Measurements from ENCODE around the gene PIGR.
"Not testable (repeated sequence)": the region's sequence is repeated elsewhere in the genome, so short reads cannot be mapped to it uniquely, and the experiment has no call there.

The PIGR gene

DNA sequence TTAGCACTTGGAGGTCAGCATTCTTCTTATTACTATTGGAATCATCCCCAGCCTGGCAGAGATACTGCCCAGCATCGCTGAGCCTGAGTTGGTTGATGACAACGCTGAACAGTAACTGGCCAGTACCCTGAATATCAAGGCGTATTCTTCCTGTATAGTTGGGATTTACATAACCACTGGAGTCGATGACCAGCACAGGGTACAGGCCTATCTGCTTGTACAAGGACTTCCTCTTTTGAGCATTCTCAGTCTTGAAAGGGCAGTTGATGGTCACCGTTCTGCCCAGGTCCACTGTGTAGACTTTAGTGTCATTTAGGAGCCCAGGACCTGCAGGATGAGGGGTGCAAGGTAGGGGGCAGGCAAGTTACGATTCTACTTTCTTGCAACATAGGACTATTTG, 8.8 kb downstream of the PIGR start:
- Histone ChIP-seq H3K27ac (ENCODE audit: low read depth, low read length) (no peak overlapping the region), H3K9ac (ENCODE audit: low read length) (no peak overlapping the region), H3K36me3 (ENCODE audit: control insufficient read depth, insufficient read depth, low read length) (no peaks in the 10 kb centered on the region), H3K4me3 (ENCODE audit: low read depth, low read length) (no peak overlapping the region), H3K4me1 (ENCODE audit: control insufficient read depth, insufficient read depth, low read length) (no peaks in the 10 kb centered on the region), H3K27me3 (ENCODE audit: control insufficient read depth, insufficient read depth, low read length) (peaks cover under 1% of the 10 kb centered on the region; the same call in 1 of the 2 replicates), H3K9me3 (ENCODE audit: control insufficient read depth, insufficient read depth, low read depth, low read length) (no peaks in the 10 kb centered on the region)

DNA sequence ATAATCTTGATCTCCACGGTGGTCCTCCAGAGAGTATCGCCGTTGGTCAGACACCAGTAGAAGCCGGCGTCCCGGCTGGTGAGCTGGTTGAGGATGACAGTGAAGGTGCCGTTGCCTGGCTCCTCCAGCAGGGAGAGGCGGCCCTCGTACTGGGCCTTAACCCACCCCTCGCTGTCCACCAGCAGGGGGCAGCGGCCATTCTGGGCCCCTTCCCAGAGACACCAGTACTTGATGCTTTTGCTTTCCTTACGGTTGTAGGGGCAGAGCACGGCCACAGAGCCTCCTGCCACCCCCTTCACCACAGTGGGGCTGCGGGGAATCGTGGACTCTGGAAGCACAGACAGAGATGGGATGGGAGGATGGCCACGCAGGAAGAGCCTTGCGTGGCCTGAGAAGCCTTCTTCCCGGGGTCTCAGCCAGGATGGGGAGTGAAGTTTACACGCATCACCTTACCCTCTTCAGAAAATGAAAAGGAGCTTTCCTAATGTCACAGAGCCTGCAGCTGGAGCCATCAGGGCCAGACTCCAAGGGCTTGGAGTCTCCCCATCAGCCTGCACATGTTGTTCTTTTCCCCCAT, 10.7 kb downstream of the PIGR start:
- no peak overlapping the region for H3K4me3 ChIP-seq (ENCODE audit: low read depth, low read length)
- no peaks in the 10 kb centered on the region for H3K4me1 ChIP-seq (ENCODE audit: control insufficient read depth, insufficient read depth, low read length)
- H3K9ac ChIP-seq (ENCODE audit: low read length) = no peak overlapping the region
- no peaks in the 10 kb centered on the region; the same call in 1 of the 2 replicates for H3K27me3 ChIP-seq (ENCODE audit: control insufficient read depth, insufficient read depth, low read length)
- H3K9me3 ChIP-seq (ENCODE audit: control insufficient read depth, insufficient read depth, low read depth, low read length) = no peaks in the 10 kb centered on the region
- H3K36me3 ChIP-seq (ENCODE audit: control insufficient read depth, insufficient read depth, low read length) = no peaks in the 10 kb centered on the region
- no peak overlapping the region for H3K27ac ChIP-seq (ENCODE audit: low read depth, low read length)

DNA sequence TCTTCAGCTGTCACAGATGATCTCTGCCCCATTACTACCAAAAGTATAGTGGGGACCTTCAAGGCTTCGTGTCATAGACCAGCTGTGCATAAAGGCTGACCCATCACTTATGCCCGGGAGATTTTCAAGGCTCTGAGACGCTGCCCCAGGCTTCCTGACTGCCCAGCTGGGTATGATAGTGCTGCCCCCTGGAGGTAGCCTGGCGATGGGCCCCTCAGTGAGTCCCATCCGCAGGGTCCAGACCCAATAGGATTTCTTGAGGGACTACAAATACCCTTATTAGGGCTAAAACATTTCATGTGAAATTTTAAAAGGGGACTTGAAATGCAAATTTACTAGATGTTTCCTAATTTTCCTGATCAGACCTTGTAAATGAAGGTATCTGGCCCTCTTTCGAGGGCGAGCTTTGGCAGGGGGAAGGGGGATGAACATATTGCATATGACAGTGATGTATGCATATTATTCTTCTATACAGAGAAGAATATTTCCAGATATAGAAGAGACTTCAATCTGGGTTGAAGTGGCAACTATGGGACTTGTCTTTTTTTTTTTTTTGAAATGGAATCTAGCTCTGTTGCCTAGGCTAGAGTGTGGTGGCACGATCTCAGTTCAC, 12.8 kb downstream of the PIGR start:
- H3K27ac ChIP-seq (ENCODE audit: low read depth, low read length) = no peak overlapping the region
- H3K4me3 ChIP-seq (ENCODE audit: low read depth, low read length) = no peak overlapping the region
- H3K9ac ChIP-seq (ENCODE audit: low read length) = no peak overlapping the region
- no peaks in the 10 kb centered on the region for H3K9me3 ChIP-seq (ENCODE audit: control insufficient read depth, insufficient read depth, low read depth, low read length)
- H3K36me3 ChIP-seq (ENCODE audit: control insufficient read depth, insufficient read depth, low read length) = no peaks in the 10 kb centered on the region
- no peaks in the 10 kb centered on the region for H3K4me1 ChIP-seq (ENCODE audit: control insufficient read depth, insufficient read depth, low read length)
- no peaks in the 10 kb centered on the region; the same call in 1 of the 2 replicates for H3K27me3 ChIP-seq (ENCODE audit: control insufficient read depth, insufficient read depth, low read length)

DNA sequence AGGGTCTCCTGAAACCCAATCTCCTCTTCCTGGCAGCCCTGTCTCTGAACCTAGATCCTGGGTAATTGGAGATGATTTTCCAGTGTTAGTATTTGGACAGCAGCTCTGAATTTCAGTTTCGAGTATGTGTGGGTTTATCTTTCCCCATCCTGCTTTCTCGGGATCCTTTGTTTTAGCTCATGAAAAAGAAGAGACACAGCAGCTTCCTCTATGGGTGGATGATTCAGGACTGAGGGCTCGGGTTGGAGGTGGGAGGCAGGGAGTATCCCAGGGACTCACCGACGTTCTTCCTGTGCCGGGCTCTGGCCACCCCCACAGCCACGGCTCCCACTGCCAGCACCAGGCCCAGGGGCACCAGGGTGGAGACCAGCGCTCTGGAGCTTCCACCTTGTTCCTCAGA, 14.1 kb downstream of the PIGR start:
- H3K36me3 ChIP-seq (ENCODE audit: control insufficient read depth, insufficient read depth, low read length) = no peaks in the 10 kb centered on the region
- no peaks in the 10 kb centered on the region; the same call in 1 of the 2 replicates for H3K27me3 ChIP-seq (ENCODE audit: control insufficient read depth, insufficient read depth, low read length)
- H3K4me1 ChIP-seq (ENCODE audit: control insufficient read depth, insufficient read depth, low read length) = no peaks in the 10 kb centered on the region
- H3K4me3 ChIP-seq (ENCODE audit: low read depth, low read length) = no peak overlapping the region
- H3K9ac ChIP-seq (ENCODE audit: low read length) = no peak overlapping the region
- no peak overlapping the region for H3K27ac ChIP-seq (ENCODE audit: low read depth, low read length)
- no peaks in the 10 kb centered on the region for H3K9me3 ChIP-seq (ENCODE audit: control insufficient read depth, insufficient read depth, low read depth, low read length)

DNA sequence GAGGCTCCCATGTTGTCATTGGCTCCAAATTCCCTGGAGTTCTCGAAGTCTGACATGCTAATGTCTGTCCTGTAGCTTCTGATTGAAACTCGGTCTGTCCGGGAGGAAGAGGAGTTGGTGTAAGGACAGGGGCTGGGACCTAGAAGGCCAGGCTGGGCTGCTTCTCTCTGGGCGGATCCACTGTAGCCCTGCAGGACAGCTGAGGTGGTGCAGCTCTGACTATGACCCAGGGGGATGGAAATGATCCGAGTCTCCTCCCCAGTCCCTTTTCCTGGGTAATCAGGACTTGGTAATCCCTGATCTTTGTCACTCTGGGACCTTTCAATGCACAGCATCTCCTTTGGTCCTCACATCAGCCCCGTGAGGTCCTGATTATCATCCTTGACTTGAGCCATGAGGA, 14.6 kb downstream of the PIGR start:
- no peaks in the 10 kb centered on the region for H3K9me3 ChIP-seq (ENCODE audit: control insufficient read depth, insufficient read depth, low read depth, low read length)
- H3K36me3 ChIP-seq (ENCODE audit: control insufficient read depth, insufficient read depth, low read length) = no peaks in the 10 kb centered on the region
- no peak overlapping the region for H3K4me3 ChIP-seq (ENCODE audit: low read depth, low read length)
- no peaks in the 10 kb centered on the region for H3K4me1 ChIP-seq (ENCODE audit: control insufficient read depth, insufficient read depth, low read length)
- no peaks in the 10 kb centered on the region for H3K27me3 ChIP-seq (ENCODE audit: control insufficient read depth, insufficient read depth, low read length)
- no peak overlapping the region for H3K27ac ChIP-seq (ENCODE audit: low read depth, low read length)
- H3K9ac ChIP-seq (ENCODE audit: low read length) = no peak overlapping the region

DNA sequence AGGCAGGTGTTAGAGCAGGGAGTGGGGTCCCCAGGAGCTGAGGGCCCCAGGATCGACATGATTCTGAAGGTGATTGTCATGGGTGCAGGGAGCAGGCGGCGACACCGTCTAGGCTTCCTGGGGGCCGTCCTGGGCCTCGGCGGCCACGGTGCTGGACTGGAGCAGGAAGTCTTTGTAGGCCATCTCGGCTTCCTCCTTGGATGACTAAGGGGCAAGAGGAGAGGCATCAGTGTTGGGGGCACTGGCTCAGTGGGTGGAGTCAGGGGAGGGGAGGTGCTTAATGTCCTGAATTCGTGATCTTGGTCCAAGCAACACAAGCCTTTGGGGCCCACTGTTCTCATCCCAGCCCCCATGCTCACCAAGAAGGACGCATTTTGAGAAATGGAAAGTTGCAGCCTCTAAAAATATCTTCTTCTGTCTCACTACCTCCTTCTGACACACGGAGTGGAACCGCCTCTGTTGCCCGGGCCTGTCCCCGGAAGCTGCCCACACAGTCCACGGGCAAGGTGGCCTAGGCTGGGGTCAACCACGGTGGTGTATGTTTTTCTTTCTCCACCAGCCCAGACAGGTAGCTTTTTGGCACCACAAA, 16.0 kb downstream of the PIGR start:
- H3K9ac ChIP-seq (ENCODE audit: low read length) = no peak overlapping the region
- H3K9me3 ChIP-seq (ENCODE audit: control insufficient read depth, insufficient read depth, low read depth, low read length) = no peaks in the 10 kb centered on the region
- no peaks in the 10 kb centered on the region for H3K4me1 ChIP-seq (ENCODE audit: control insufficient read depth, insufficient read depth, low read length)
- H3K4me3 ChIP-seq (ENCODE audit: low read depth, low read length) = no peak overlapping the region
- no peak overlapping the region for H3K27ac ChIP-seq (ENCODE audit: low read depth, low read length)
- no peaks in the 10 kb centered on the region for H3K27me3 ChIP-seq (ENCODE audit: control insufficient read depth, insufficient read depth, low read length)
- no peaks in the 10 kb centered on the region for H3K36me3 ChIP-seq (ENCODE audit: control insufficient read depth, insufficient read depth, low read length)

DNA sequence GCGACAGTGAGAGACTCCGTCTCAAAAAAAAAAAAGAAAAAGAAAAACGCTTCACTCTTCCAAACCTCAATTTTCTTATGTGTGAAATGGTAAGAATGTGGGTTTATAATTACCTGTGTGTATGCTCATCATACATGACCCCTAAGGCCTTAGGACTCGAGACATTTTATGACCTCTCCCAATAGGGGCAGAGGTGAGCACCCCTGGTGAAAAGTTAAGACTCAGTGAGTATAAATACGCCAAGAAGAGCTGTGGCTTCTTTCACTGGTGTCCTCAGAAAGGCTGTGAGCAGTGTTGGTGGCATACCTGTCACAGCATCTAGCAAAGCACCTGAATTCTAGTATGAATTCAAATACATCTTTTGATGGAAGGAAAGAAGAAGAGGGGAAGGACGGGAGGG, 16.7 kb downstream of the PIGR start:
- Histone ChIP-seq H3K4me1 (ENCODE audit: control insufficient read depth, insufficient read depth, low read length) (no peaks in the 10 kb centered on the region), H3K4me3 (ENCODE audit: low read depth, low read length) (no peak overlapping the region)

DNA sequence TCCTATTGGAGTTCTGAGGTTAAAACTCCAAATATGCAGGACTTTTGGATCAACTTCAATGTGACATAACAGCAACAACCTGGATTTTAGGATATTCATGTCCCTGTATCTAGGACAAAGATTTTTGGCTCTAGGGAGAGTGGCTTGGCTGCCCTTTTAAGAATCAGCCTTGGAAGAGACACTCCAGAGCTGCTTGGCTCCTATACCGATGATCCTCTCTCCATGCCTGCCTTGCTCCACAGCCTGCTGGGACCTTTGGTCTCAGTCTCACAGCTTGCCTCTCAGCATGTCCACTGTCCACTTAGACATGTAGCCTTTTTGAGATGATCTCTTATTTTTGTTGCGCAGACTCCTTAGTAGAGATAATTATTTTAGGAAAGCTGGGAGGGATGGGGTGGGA, 20.0 kb downstream of the PIGR start:
- Histone ChIP-seq H3K4me3 (ENCODE audit: low read depth, low read length) (no peak overlapping the region), H3K9ac (ENCODE audit: low read length) (no peak overlapping the region), H3K36me3 (ENCODE audit: control insufficient read depth, insufficient read depth, low read length) (no peaks in the 10 kb centered on the region), H3K9me3 (ENCODE audit: control insufficient read depth, insufficient read depth, low read depth, low read length) (no peaks in the 10 kb centered on the region), H3K27ac (ENCODE audit: low read depth, low read length) (no peak overlapping the region), H3K27me3 (ENCODE audit: control insufficient read depth, insufficient read depth, low read length) (no peaks in the 10 kb centered on the region), H3K4me1 (ENCODE audit: control insufficient read depth, insufficient read depth, low read length) (no peaks in the 10 kb centered on the region)

More for the DNA sequence above, 16.7 kb downstream of the PIGR start:
- no peaks in the 10 kb centered on the region for H3K27me3 ChIP-seq (ENCODE audit: control insufficient read depth, insufficient read depth, low read length)
- no peak overlapping the region for H3K27ac ChIP-seq (ENCODE audit: low read depth, low read length)
- no peaks in the 10 kb centered on the region for H3K9me3 ChIP-seq (ENCODE audit: control insufficient read depth, insufficient read depth, low read depth, low read length)
- H3K9ac ChIP-seq (ENCODE audit: low read length) = no peak overlapping the region
- H3K36me3 ChIP-seq (ENCODE audit: control insufficient read depth, insufficient read depth, low read length) = no peaks in the 10 kb centered on the region

DNA sequence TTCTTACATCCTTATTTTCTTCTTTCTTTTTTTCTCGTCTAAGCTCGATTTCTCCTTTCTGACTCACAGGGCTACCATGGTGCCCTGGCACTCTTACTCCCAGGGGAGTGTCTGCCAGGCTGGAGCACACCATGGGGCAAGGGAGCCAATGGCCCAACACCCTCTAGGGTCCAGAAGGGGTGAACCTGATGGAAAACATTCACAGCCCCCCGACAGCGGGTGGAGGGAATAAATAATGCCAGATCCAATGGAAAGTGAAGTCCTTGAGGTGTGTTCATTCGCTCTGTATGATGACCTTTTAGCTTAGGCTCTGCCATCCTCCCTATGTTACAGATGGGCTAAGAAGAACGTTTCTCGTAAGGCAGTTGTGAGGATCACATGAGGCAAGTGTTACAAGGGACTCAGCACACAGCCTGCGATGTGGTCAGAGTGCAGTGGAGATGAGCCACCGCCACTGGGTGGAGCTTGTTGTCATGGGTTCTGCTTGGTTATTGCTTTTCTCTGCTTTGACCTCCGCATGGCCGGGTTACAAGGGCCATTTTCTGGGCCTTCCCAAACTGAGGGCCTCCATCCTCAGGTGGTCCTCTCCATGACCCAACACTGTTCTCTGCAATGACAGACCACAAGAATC, 21.0 kb downstream of the PIGR start:
- no peak overlapping the region for H3K4me3 ChIP-seq (ENCODE audit: low read depth, low read length)
- no peak overlapping the region for H3K9ac ChIP-seq (ENCODE audit: low read length)
- no peak overlapping the region for H3K27ac ChIP-seq (ENCODE audit: low read depth, low read length)
- no peaks in the 10 kb centered on the region for H3K36me3 ChIP-seq (ENCODE audit: control insufficient read depth, insufficient read depth, low read length)
- H3K4me1 ChIP-seq (ENCODE audit: control insufficient read depth, insufficient read depth, low read length) = no peaks in the 10 kb centered on the region
- H3K27me3 ChIP-seq (ENCODE audit: control insufficient read depth, insufficient read depth, low read length) = no peaks in the 10 kb centered on the region
- no peaks in the 10 kb centered on the region for H3K9me3 ChIP-seq (ENCODE audit: control insufficient read depth, insufficient read depth, low read depth, low read length)

DNA sequence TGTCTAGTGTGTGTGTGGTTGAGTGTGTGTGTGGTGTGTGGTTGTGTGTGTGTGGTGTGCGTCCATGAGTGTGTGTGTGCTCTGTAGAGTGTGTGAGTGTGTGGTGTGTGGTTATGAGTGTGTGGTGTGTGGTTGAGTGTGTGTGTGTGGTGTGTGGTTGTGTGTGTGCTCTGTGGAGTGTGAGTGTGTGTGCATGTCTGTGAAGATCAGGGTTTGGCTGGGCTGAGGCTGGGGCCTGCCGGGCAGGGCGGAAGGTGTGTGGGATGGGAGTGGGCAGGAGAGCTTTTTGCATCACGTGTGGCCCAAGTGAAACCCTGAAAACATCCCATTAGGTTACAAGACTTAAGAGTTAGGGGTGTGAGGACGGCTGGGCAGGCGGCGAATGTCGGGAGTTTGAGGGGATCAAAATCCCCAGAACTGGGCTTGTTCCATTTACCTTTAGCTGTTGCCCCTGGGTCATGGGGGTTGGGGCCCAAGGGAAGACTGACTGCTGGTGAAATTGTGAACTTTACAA, 21.6 kb downstream of the PIGR start:
- Histone ChIP-seq H3K4me1 (ENCODE audit: control insufficient read depth, insufficient read depth, low read length) (no peaks in the 10 kb centered on the region), H3K9ac (ENCODE audit: low read length) (no peak overlapping the region), H3K36me3 (ENCODE audit: control insufficient read depth, insufficient read depth, low read length) (no peaks in the 10 kb centered on the region), H3K27ac (ENCODE audit: low read depth, low read length) (no peak overlapping the region), H3K27me3 (ENCODE audit: control insufficient read depth, insufficient read depth, low read length) (no peaks in the 10 kb centered on the region), H3K9me3 (ENCODE audit: control insufficient read depth, insufficient read depth, low read depth, low read length) (no peaks in the 10 kb centered on the region), H3K4me3 (ENCODE audit: low read depth, low read length) (no peak overlapping the region)

DNA sequence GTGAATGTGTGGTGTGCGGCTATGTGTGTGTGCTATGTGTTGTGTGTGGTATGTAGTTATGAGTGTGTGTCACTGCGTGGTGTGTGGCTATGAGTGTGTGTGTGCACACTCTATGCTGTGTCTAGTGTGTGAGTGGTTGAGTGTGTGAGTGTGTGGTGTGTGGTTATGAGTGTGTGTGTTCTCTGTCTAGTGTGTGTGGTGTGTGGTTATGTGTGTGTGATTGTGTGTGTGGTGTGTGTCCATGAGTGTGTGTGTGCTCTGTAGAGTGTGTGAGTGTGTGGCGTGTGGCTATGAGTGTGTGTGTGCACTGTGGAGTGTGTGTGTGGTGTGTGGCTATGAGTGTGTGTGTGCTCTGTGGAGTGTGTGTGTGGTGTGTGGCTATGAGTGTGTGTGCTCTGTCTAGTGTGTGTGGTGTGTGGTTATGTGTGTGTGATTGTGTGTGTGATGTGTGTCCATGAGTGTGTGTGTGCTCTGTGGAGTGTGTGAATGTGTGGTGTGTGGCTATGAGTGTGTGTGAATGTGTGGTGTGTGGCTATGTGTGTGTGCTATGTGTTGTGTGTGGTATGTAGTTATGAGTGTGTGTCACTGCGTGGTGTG, 22.2 kb downstream of the PIGR start:
- not testable (repeated sequence) for H3K9ac ChIP-seq (ENCODE audit: low read length); H3K27me3 ChIP-seq (ENCODE audit: control insufficient read depth, insufficient read depth, low read length); H3K9me3 ChIP-seq (ENCODE audit: control insufficient read depth, insufficient read depth, low read depth, low read length); H3K4me1 ChIP-seq (ENCODE audit: control insufficient read depth, insufficient read depth, low read length); H3K4me3 ChIP-seq (ENCODE audit: low read depth, low read length); H3K36me3 ChIP-seq (ENCODE audit: control insufficient read depth, insufficient read depth, low read length); H3K27ac ChIP-seq (ENCODE audit: low read depth, low read length)

All from HUES6 (cell line).